NCI-H1105 treated with DMSO at 0.1 percent for 48 hours (cell line): ENCODE results near the gene ZNF787.
"Not testable (repeated sequence)": the region's sequence is repeated elsewhere in the genome, so short reads cannot be mapped to it uniquely, and the experiment has no call there.

ENCODE experiments used
- DNase-seq: peaks from one replicate; lab custom pipeline; 2025; lab: John Stamatoyannopoulos, UW

Gene ZNF787

GRCh38 chr19:56121180-56122167, at the start of gene ZNF787:
TSS of gene ZNF787 (minus strand) at chr19:56121295. CDS start at chr19:56103217, 18,078 bp downstream.
- DNase-seq, result peak; percentile 97

GRCh38 chr19:56170261-56170660, 49.2 kb upstream of the ZNF787 start:
- DNase-seq, result no peak

- DNase-seq, result no peak
Observed at GRCh38 chr19:56167064-56167578, 46.0 kb upstream of the ZNF787 start.

GRCh38 chr19:56163097-56163496, 42.0 kb upstream of the ZNF787 start:
- DNase-seq, result no peak

- no peak for DNase-seq
Observed at GRCh38 chr19:56162258-56162657, 41.2 kb upstream of the ZNF787 start.

- DNase-seq, result no peak
Observed at GRCh38 chr19:56161534-56161933, 40.4 kb upstream of the ZNF787 start.

GRCh38 chr19:56159622-56160271, 38.7 kb upstream of the ZNF787 start:
- no peak for DNase-seq

GRCh38 chr19:56159009-56159559, 38.0 kb upstream of the ZNF787 start:
- DNase-seq, result no peak

GRCh38 chr19:56158170-56158757, 37.2 kb upstream of the ZNF787 start:
- no peak for DNase-seq

- DNase-seq, result no peak
Observed at GRCh38 chr19:56156768-56157167, 35.7 kb upstream of the ZNF787 start.

GRCh38 chr19:56155124-56155687, 34.1 kb upstream of the ZNF787 start:
- DNase-seq, result no peak

GRCh38 chr19:56153507-56153906, 32.4 kb upstream of the ZNF787 start:
- DNase-seq, result no peak

- no peak for DNase-seq
Observed at GRCh38 chr19:56152644-56153043, 31.5 kb upstream of the ZNF787 start.

- DNase-seq, result no peak
Observed at GRCh38 chr19:56150358-56150757, 29.3 kb upstream of the ZNF787 start.

GRCh38 chr19:56149656-56150038, 28.6 kb upstream of the ZNF787 start:
- DNase-seq, result no peak

GRCh38 chr19:56148955-56149655, 28.0 kb upstream of the ZNF787 start:
- DNase-seq, result not testable (repeated sequence)

GRCh38 chr19:56148096-56148495, 27.0 kb upstream of the ZNF787 start:
- no peak for DNase-seq

GRCh38 chr19:56147307-56147706, 26.2 kb upstream of the ZNF787 start:
- DNase-seq, result no peak

- no peak for DNase-seq
Observed at GRCh38 chr19:56146904-56147303, 25.8 kb upstream of the ZNF787 start.

GRCh38 chr19:56145698-56146097, 24.6 kb upstream of the ZNF787 start:
- no peak for DNase-seq

- DNase-seq, result no peak
Observed at GRCh38 chr19:56144831-56145230, 23.7 kb upstream of the ZNF787 start.
